T47D (cell line): ENCODE measurements around the gene CDK5R1.
"Not testable (repeated sequence)": the region's sequence is repeated elsewhere in the genome, so short reads cannot be mapped to it uniquely, and the experiment has no call there.

Experiments used
- DNase-seq, 2 experiments: peaks; one replicate each; pipeline versions ENCODE4 v3.0.0 to v3.0.0-alpha.2; 2011 to 2012; ENCODE audit warnings: low read depth in 1 of 2, low spot score in 1 of 2
- JUND ChIP-seq: IDR thresholded peaks from 2 replicates; pipeline ENCODE4 v1.6.1; 2012; ENCODE audit warnings: low read depth
- in situ Hi-C: cut with HindIII; loops from 2 replicates; pipeline ENCODE4 v1.10.0; 2016; ENCODE audit warnings: low sequenced_read_pairs, low pct_unique_long_range_greater_than_20kb

CDK5R1 gene

DNA sequence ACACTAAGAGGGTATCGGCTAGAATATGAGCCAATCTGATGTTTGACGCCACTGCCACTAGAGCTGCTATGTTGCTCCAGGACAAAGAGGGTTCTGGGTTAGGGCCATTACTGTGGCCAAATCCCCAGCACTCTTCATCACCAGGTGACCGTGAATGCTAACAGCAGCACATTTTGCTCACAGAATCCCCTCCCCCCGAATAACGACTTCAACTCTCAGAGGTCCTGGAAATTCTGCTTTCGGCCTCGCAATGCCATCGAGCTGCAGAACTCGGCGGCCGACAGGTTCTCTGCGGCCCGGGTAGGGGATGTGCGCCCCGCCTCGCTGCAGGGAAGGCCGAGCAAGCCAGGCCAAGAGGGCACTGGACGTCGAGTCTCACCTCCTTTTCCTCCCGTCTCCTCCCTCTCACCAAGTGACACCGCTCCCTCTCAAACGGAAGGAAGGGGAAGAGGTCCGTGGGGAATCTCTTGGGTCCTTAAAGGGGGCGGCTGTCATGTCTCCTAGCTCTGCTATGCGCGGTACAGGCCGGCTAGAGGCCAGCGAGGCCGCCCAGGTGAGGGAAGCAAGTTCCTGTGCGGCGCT is 31.9 kb downstream of the CDK5R1 start:
- TF ChIP-seq JUND: no peak
- DNase-seq: no peak
- in situ Hi-C loops: no loop called here

DNA sequence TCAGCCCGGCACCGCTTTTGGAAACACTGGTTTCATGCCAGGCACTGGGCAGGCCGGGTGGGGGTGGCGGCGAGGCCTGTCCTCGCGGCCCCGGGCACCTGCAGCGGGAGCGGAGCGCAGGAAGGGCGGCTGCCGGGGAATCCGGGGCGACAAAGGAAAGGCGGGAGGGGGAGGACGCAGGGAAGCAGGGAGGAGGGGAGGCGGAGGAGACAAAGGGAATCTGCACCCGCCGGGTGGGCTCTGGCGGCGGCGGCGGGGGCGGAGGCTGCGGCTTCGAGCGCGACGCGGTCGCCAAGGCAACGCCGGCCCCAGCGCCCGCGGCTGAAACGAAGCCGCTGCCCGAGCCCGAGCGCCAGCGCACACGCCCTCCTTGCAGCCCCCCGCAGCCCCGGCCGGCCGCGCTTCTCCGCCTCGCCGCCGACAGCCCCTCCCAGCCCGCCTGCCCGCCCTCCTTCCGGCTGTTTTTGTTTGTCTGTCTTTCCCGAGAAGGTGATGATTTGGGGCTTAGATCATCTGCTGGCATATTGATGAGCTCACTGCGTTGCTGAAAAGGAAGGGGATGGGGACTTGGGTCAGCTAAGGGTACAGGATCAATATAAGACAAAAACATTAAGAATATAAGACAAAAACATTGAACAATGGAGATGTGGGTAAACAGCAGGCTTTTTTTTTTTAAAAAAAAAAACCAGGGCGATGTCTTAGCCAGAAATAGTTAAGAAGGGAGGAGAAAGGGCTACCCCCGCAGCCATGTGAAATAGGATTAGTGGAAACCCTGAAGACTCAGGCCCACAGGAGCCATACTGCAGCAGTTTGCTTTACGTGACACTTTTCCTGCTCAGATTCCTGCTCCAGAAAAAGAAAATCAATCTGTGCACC is 32.7 kb downstream of the CDK5R1 start:
- no peak for TF ChIP-seq JUND
- DNase-seq: peak; percentile 60 to 72
- in situ Hi-C loops: no loop called here

DNA sequence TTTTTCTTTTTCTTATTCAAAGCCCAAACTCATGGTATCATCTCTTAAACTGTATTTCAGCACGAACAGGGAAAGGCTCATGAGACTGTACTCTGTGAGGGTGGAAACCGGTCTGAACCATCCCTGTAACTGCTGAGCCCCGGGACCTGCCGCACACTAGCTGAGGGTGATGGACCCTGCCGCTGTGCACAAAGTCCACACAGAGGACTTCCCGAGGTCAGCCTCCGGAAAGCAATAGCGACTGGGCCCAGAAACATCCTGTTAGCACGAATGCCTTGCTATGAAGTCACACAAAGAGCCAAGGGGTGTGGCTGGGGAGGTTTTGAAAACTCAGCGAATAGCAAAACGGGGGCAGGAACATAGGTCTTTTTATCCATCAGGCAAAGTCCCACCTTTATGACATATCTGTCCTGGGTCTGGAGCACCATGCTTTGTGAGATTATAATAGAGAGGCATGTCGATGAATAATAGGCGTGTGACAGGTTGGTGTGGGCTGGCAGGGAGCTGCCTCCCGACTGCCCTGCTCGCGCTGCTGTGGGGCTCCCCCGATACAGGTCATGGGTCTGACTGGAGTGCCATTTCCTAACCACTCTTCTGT is 33.4 kb downstream of the CDK5R1 start:
- in situ Hi-C loops: no loop called here
- no peak for DNase-seq
- no peak for TF ChIP-seq JUND

DNA sequence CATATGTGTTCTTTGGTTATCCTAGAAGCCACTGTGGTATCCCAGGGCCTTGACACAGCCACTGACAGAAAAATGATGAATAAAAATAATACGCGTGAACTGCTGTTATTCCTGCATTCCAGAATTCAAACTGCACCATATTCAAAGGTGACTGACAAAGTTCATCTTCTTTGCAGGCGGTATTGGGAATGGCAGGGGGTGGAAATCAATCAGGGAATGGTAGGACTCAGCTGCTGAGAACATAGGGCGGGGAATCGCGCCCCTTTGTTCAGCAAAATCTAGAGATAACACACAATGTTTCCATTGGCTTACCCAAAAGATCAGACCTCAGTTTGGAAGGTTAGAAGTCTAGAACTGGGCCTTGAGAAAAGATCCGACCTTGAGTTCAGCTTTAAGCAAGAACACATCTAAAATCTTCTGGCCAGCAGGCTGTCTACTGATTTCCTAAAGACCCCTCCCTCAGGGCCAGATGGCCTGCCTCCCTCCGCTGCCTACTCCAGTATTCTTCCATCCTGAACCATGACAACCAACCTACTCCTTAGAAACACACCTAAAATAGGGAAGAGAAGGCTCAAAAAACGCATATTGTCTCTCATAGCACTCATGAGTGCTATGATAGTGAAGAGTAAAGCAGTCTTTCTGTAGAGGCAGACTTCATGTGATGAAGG is 34.1 kb downstream of the CDK5R1 start:
- in situ Hi-C loops: no loop called here
- TF ChIP-seq JUND: no peak
- DNase-seq: no peak

DNA sequence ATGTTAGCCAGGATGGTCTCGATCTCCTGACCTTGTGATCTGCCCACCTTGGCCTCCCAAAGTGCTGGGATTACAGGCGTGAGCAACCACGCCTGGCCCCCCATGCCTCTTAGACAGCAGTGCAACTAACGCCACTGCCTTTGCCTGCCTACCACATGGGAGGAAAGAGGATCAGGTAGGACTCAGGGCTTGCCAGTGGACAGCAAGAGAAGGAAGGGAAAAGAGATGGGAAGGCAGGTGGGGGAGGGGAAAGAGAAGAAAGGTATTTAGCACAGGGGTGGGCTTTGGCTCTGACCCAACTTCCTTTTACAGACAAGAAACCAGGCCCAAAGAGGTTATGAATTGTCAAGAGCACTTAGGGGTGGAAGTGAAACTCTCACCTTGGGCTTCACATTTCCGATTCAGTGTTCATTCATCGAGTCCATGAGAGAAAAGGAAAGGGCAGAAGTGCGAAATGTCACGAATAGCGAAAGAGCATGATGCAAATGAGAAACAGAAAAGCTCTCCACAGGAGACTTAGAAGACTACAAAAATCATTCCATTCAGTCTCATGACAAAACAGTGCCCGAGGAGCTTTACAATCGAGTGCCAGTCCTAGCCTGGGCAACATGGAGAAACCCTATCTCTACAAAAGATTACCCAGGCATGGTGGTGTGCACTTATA is 36.4 kb downstream of the CDK5R1 start:
- no peak for TF ChIP-seq JUND
- no peak for DNase-seq
- in situ Hi-C loops: no loop called here

DNA sequence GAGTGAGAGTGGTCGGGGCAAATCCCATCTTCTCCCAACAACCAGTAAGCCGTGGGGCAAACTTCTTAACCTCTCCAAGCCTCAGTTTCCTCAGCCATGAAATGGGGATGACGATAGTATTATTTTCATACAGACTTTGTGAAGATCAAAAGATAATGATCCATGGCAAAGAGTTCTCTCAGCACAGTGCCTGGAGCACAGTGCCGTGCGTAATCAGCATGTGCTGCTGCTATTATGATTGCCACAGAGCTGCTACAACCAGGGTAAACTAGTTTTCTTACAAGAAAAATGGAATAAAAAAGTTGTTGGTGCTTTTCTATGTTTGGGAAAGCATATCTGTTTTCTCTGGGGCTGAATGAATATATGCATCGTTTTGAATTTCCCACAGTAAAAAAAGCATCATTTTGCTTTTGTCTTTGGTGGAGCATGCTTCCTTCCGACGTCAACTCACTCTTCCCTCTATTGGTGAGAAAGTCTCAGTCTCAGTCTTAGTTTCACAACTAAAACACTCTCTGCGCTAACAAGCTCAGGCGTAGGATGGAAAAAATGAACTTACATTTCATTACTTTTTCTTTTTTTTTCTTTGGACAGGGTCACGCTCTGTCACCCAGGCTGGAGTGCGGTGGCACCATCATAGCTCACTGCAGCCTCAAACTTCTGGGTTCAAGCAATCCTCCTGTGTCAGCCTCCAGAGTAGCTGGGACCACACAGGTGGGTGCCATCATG is 37.2 kb downstream of the CDK5R1 start:
- in situ Hi-C loops: no loop called here
- TF ChIP-seq JUND: no peak
- no peak for DNase-seq

DNA sequence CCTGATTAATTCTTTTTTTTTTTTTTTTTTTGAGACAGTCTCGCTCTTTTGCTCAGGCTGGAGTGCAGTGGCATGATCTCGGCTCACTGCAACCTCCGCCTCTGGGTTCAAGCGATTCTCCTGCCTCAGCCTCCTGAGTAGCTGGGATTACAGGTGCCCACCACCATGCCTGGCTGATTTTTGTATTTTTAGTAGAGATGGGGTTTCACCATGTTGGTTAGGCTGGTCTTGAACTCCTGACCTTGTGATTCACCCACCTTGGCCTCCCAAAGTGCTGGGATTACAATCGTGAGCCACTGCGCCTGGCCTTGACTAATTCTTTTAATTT is 37.7 kb downstream of the CDK5R1 start:
- in situ Hi-C loops, DNase-seq: not testable (repeated sequence)

DNA sequence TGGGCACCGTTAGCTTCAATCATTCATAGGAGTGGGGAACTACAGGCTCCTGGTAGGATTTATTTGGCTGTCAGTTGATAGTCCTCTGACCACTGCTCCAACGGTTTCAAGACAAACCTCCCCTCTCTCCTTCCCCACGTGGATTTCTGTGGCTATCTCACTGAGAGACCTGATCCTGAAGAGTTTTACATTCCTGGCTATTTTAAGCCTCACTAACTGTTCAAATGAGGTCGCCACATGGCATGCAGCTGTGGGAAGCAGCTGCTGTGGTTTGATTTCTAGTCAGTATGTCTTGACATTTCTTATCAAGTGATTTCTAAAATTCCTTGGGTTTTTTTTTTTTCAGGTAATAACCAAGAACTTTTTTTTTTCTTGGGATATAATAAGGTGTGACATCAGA is 38.3 kb downstream of the CDK5R1 start:
- no peak for TF ChIP-seq JUND
- in situ Hi-C loops: no loop called here
- no peak for DNase-seq

DNA sequence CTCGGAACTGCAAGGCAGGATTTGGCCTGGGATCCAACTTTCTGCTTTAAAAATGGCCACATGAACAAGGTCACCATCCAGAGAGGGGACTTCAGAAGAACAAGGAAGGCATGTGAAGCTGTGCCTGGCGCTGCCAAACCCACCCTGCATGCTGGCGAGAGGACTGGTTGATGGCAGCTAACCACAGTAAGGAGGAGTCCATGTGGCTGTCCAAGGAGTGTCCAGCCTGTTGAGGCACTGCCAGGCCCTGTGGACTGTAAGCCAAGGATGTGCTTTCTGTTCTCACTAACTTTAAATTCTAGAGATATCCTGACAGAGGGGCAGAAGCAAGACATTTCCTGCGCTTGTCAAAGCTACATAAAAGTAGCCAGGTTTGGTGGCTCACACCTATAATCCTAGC is 40.4 kb downstream of the CDK5R1 start:
- in situ Hi-C loops: no loop called here
- DNase-seq: no peak
- no peak for TF ChIP-seq JUND

DNA sequence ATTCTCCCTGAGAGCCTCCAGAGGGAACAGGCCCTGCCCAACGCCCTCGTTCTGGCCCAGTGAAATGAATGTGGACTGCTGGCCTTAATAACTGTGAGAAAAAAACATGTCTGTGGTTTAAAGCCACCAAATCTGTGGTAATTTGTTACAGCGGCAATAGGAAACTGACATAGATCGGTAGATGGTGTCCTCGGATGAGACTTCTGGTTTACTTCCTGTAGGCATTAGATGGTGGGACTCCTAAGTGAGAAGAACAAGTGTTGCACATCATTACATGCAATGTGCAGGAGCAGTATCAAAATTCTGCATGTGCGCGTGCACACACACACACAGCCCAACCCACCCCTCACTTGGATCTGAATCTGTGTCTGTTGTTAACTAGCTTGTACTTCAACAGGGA is 42.0 kb downstream of the CDK5R1 start:
- in situ Hi-C loops: no loop called here
- no peak for TF ChIP-seq JUND
- no peak for DNase-seq

DNA sequence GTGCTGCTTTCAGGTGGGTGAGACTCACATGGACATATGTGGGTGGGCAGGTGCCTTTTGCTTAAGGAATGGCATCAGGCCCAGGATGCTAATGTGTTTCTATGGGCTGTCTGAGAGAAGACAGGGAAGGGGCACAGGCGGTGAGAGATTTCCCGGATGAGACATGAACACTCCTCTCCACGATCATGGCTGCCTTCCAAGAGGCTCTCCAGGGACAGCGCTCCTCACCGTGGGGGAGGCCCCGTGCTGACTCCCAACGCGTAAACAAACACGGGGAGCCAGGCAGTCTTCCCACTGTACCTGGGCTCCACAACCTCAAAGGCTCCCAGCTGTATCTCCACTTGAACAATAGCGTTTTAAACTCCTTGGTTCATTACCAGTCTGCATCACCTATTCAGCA is 42.8 kb downstream of the CDK5R1 start:
- TF ChIP-seq JUND: no peak
- DNase-seq: no peak
- in situ Hi-C loops: no loop called here

DNA sequence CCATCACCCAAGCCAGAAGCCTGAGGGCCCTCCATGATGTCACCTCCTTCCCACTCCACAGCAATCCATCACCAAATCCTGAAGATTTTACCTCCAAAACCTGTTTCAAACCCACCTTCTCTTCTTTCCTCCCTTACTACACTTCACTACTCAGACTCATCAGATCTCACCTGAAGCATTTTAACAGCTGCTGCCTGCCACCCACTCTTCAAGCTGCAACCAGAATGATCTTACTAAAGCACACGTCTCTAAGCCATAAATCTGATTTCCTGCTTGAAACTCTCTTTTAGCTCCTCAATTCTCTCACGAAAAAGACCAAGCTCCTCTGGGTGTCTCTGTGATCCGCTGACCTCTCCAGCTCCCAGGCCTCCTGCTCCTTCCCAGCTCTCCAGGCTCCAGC is 46.5 kb downstream of the CDK5R1 start:
- no peak for TF ChIP-seq JUND
- no peak for DNase-seq
- in situ Hi-C loops: no loop called here
